Left hindlimb (tissue), 1 donor: ENCODE results near the gene SUN5.

Source experiments
- DNase-seq: peaks from one replicate; pipeline ENCODE4 v3.0.0-alpha.2; 2018

The SUN5 gene

GRCh38 chr20:33026779-33027759, 22.8 kb upstream of the SUN5 start:
- no peak for DNase-seq

GRCh38 chr20:33026072-33026778, 22.0 kb upstream of the SUN5 start:
- no peak for DNase-seq

GRCh38 chr20:33025318-33025876, 21.2 kb upstream of the SUN5 start:
- no peak for DNase-seq

- DNase-seq = no peak
Measured at GRCh38 chr20:33024609-33025317, 20.5 kb upstream of the SUN5 start.

GRCh38 chr20:33024243-33024560, 20.0 kb upstream of the SUN5 start:
- DNase-seq = no peak

GRCh38 chr20:33023439-33024242, 19.4 kb upstream of the SUN5 start:
- no peak for DNase-seq

GRCh38 chr20:33022694-33023438, 18.6 kb upstream of the SUN5 start:
- DNase-seq = no peak

GRCh38 chr20:33022289-33022688, 18.1 kb upstream of the SUN5 start:
- DNase-seq = no peak

- no peak for DNase-seq
Measured at GRCh38 chr20:33021879-33022278, 17.6 kb upstream of the SUN5 start.

GRCh38 chr20:33020278-33021161, 16.3 kb upstream of the SUN5 start:
- DNase-seq = no peak

- no peak for DNase-seq
Measured at GRCh38 chr20:33019465-33020277, 15.4 kb upstream of the SUN5 start.

- no peak for DNase-seq
Measured at GRCh38 chr20:33018169-33018931, 14.1 kb upstream of the SUN5 start.

GRCh38 chr20:33017542-33017941, 13.3 kb upstream of the SUN5 start:
- no peak for DNase-seq

GRCh38 chr20:33016581-33017109, 12.4 kb upstream of the SUN5 start:
- DNase-seq = no peak

GRCh38 chr20:33015700-33016580, 11.7 kb upstream of the SUN5 start:
- DNase-seq = no peak

- no peak for DNase-seq
Measured at GRCh38 chr20:33015114-33015484, 10.9 kb upstream of the SUN5 start.

- DNase-seq = no peak
Measured at GRCh38 chr20:33014336-33015113, 10.3 kb upstream of the SUN5 start.
